ENCODE results near the gene DCAF7.

The DCAF7 gene

DNA sequence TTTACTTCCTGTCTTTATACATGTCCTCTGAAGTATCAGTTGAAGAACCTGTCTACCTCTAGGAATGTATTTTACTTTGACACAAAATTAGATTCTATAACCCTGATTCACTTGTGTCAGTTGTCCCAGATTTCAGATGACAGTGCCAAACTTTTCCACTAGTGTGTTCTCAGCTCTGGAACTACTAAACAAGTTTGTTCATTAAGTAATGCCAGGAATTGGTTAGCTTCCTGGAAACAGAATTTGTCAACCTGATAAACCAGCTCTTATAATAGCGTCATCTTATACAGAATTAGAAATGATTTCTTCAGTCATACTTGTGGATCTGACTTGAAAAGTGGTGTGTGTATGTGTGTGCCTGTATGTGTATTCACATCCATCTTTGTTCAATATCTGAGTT lies 79.3 kb downstream of the DCAF7 start:
- Histone ChIP-seq H3K9ac (ENCODE audit: low read length) (no peak overlapping the region), H3K27ac (ENCODE audit: low read length) (no peak overlapping the region), H3K27me3 (ENCODE audit: low read depth, low read length) (no peaks in the 10 kb centered on the region), H4K20me1 (ENCODE audit: insufficient read depth, low read length) (no peaks in the 10 kb centered on the region), H2AFZ (ENCODE audit: low read depth, low read length) (no peak overlapping the region), H3K4me2 (ENCODE audit: low read length) (no peak overlapping the region), H3K4me3 (ENCODE audit: low read length) (no peak overlapping the region), H3K36me3 (replicated peaks; ENCODE audit: low read depth, low read length) (peaks cover 2% of the 10 kb centered on the region), H3K79me2 (ENCODE audit: low read length) (peaks cover 12% of the 10 kb centered on the region), H3K4me1 (ENCODE audit: low read length) (peaks cover 8% of the 10 kb centered on the region), H3K9me3 (ENCODE audit: insufficient read depth, low read length) (no peaks in the 10 kb centered on the region)
- TF ChIP-seq CTCF (IDR thresholded peaks at IDR 0.05; ENCODE audit: low read depth, low read length) (no peak), EZH2phosphoT487 (IDR thresholded peaks at IDR 0.05; ENCODE audit: low read depth) (no peak)

GRCh38 chr17:63631062-63631461 lies 80.8 kb downstream of the DCAF7 start:
- Histone ChIP-seq H3K4me1 (ENCODE audit: low read length) (peaks cover 8% of the 10 kb centered on the region), H3K4me2 (ENCODE audit: low read length) (no peak overlapping the region), H4K20me1 (ENCODE audit: insufficient read depth, low read length) (no peaks in the 10 kb centered on the region), H3K27ac (ENCODE audit: low read length) (no peak overlapping the region), H2AFZ (ENCODE audit: low read depth, low read length) (no peak overlapping the region), H3K36me3 (replicated peaks; ENCODE audit: low read depth, low read length) (peaks cover 3% of the 10 kb centered on the region), H3K9me3 (ENCODE audit: insufficient read depth, low read length) (no peaks in the 10 kb centered on the region), H3K27me3 (ENCODE audit: low read depth, low read length) (no peaks in the 10 kb centered on the region), H3K9ac (ENCODE audit: low read length) (no peak overlapping the region), H3K4me3 (ENCODE audit: low read length) (no peak overlapping the region), H3K79me2 (ENCODE audit: low read length) (no peaks in the 10 kb centered on the region)
- no peak for TF ChIP-seq EZH2phosphoT487 (IDR thresholded peaks at IDR 0.05; ENCODE audit: low read depth)
- no peak for TF ChIP-seq CTCF (IDR thresholded peaks at IDR 0.05; ENCODE audit: low read depth, low read length)

DNA sequence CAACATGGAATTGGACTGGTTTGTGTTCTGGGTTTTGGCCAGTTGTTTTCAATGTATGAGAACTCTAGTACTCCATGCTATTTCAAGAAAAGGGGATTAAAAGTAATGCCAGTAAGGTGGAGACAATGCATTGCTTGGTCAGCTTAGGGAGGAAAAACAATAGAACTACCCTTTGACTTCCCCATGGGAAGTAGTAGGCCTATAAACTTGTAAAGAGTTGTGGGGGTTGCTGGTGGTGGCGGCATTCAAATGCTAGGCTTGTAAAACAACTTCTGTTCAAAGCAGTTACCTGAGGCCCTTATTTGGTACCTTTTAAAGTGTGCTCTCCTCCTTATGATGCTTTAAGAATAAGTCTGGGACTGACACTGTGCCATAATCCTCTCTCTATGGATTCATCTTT lies 81.3 kb downstream of the DCAF7 start:
- H2AFZ ChIP-seq (ENCODE audit: low read depth, low read length), result no peak overlapping the region
- H3K27ac ChIP-seq (ENCODE audit: low read length), result no peak overlapping the region
- no peaks in the 10 kb centered on the region for H4K20me1 ChIP-seq (ENCODE audit: insufficient read depth, low read length)
- TF ChIP-seq EZH2phosphoT487 (IDR thresholded peaks at IDR 0.05; ENCODE audit: low read depth) (no peak), CTCF (IDR thresholded peaks at IDR 0.05; ENCODE audit: low read depth, low read length) (no peak)
- H3K4me1 ChIP-seq (ENCODE audit: low read length), result peaks cover 8% of the 10 kb centered on the region
- peaks cover 8% of the 10 kb centered on the region for H3K36me3 ChIP-seq (replicated peaks; ENCODE audit: low read depth, low read length)
- no peak overlapping the region for H3K4me3 ChIP-seq (ENCODE audit: low read length)
- H3K9ac ChIP-seq (ENCODE audit: low read length), result no peak overlapping the region
- no peaks in the 10 kb centered on the region for H3K9me3 ChIP-seq (ENCODE audit: insufficient read depth, low read length)
- no peaks in the 10 kb centered on the region for H3K27me3 ChIP-seq (ENCODE audit: low read depth, low read length)
- no peak overlapping the region for H3K4me2 ChIP-seq (ENCODE audit: low read length)
- no peaks in the 10 kb centered on the region for H3K79me2 ChIP-seq (ENCODE audit: low read length)

DNA sequence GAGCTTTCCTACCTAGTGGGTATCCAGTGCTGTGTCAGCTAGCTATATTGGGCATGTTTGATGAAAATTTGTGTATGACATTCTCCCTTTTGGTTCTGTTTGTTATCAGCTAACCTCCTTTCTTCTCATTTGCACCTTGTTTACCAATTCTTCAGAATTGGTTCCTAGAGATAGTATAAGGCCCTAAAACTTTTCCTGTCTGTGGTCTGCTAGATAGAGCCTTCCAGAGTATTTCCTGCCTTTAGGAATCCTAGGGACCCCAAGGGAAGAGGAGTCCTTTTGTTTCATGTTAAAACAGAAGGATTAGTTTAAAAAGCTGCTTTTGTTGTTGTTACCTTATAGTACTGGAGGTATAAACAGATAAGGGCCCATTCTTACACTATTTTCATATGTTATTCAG lies 83.5 kb downstream of the DCAF7 start:
- Histone ChIP-seq H3K9ac (ENCODE audit: low read length) (no peak overlapping the region), H2AFZ (ENCODE audit: low read depth, low read length) (no peak overlapping the region), H3K79me2 (ENCODE audit: low read length) (no peaks in the 10 kb centered on the region), H3K4me2 (ENCODE audit: low read length) (no peak overlapping the region), H3K36me3 (replicated peaks; ENCODE audit: low read depth, low read length) (peaks cover 8% of the 10 kb centered on the region), H3K27ac (ENCODE audit: low read length) (no peak overlapping the region), H4K20me1 (ENCODE audit: insufficient read depth, low read length) (no peaks in the 10 kb centered on the region), H3K4me3 (ENCODE audit: low read length) (no peak overlapping the region), H3K27me3 (ENCODE audit: low read depth, low read length) (no peaks in the 10 kb centered on the region), H3K4me1 (ENCODE audit: low read length) (peaks cover 8% of the 10 kb centered on the region), H3K9me3 (ENCODE audit: insufficient read depth, low read length) (no peaks in the 10 kb centered on the region)
- no peak for TF ChIP-seq CTCF (IDR thresholded peaks at IDR 0.05; ENCODE audit: low read depth, low read length)
- TF ChIP-seq EZH2phosphoT487 (IDR thresholded peaks at IDR 0.05; ENCODE audit: low read depth), result no peak
